ENCODE data around the gene ZNF646. TPM values are rescaled to one million over a fixed set of nuclear protein-coding genes. Genes with fewer than 3 reads are reported as not detected.

The ZNF646 gene
- total and polyA plus RNA-seq, 2 experiments from 2014 or later: 4.8 to 9.1 TPM

GRCh38 chr16:31132303-31132979 is 58.2 kb downstream of the ZNF646 start:
- Histone ChIP-seq H3K27me3 (no peaks in the 10 kb centered on the region), H3K27ac (peak overlapping the region; percentile 98), H3K9me2 (replicated peaks; ENCODE audit: insufficient read depth) (no peaks in the 10 kb centered on the region), H2AFZ (no peak overlapping the region), H4K20me1 (ENCODE audit: insufficient read depth, poor library complexity, severe bottlenecking) (peaks cover 4% of the 10 kb centered on the region), H3K4me1 (ENCODE audit: insufficient read depth) (peaks cover 57% of the 10 kb centered on the region), H3K4me2 (peak overlapping the region; percentile 76), H3K4me3 (no peak overlapping the region), H3K9me3 (ENCODE audit: low read depth) (no peaks in the 10 kb centered on the region), H3K36me3 (replicated peaks; ENCODE audit: insufficient read depth, low read depth) (no peaks in the 10 kb centered on the region), H3K79me2 (peaks cover 28% of the 10 kb centered on the region)
- WGBS (ENCODE audit: low lambda C conversion rate, missing lambda C conversion rate): 92% methylated on average over 20 of the region's 20 CpGs
- peak; percentile 7 for DNase-seq (ENCODE audit: low spot score)
- TF ChIP-seq EZH2 (IDR thresholded peaks at IDR 0.05; ENCODE audit: borderline replicate concordance) (no peak), EZH2phosphoT487 (IDR thresholded peaks at IDR 0.05; ENCODE audit: low read depth, severe bottlenecking, unreplicated experiment) (no peak), CTCF (IDR thresholded peaks at IDR 0.05; ENCODE audit: poor library complexity) (no peak)

- Histone ChIP-seq H3K9me2 (replicated peaks; ENCODE audit: insufficient read depth) (no peaks in the 10 kb centered on the region), H2AFZ (no peak overlapping the region), H3K4me3 (no peak overlapping the region), H3K27ac (peak overlapping the region; percentile 98), H3K79me2 (peaks cover 28% of the 10 kb centered on the region), H4K20me1 (ENCODE audit: insufficient read depth, poor library complexity, severe bottlenecking) (peaks cover 4% of the 10 kb centered on the region), H3K4me1 (ENCODE audit: insufficient read depth) (peaks cover 55% of the 10 kb centered on the region), H3K36me3 (replicated peaks; ENCODE audit: insufficient read depth, low read depth) (no peaks in the 10 kb centered on the region), H3K27me3 (no peaks in the 10 kb centered on the region), H3K4me2 (peak overlapping the region; percentile 76), H3K9me3 (ENCODE audit: low read depth) (no peaks in the 10 kb centered on the region)
- WGBS (ENCODE audit: low lambda C conversion rate, missing lambda C conversion rate): 88% methylated on average over 6 of the region's 6 CpGs
- no peak for DNase-seq (ENCODE audit: low spot score)
- no peak for TF ChIP-seq EZH2phosphoT487 (IDR thresholded peaks at IDR 0.05; ENCODE audit: low read depth, severe bottlenecking, unreplicated experiment)
- TF ChIP-seq EZH2 (IDR thresholded peaks at IDR 0.05; ENCODE audit: borderline replicate concordance): no peak
- no peak for TF ChIP-seq CTCF (IDR thresholded peaks at IDR 0.05; ENCODE audit: poor library complexity)
Measured at GRCh38 chr16:31133046-31133501, 58.9 kb downstream of the ZNF646 start.

Other genes with a start within 250 kb of the ZNF646 start
- 21.4 and 25.7 TPM in 2 replicates for gene BCL7C, start 180.3 kb upstream of the ZNF646 start, total RNA-seq
- 54.1 and 57.3 TPM in 2 replicates for gene BCL7C, start 180.3 kb upstream of the ZNF646 start, polyA plus RNA-seq
- gene CTF1, start 177.8 kb upstream of the ZNF646 start, total RNA-seq: 1.1 and 1.7 TPM in 2 replicates
- gene CTF1, start 177.8 kb upstream of the ZNF646 start, polyA plus RNA-seq: 13.0 and 18.2 TPM in 2 replicates
- gene FBXL19, start 150.8 kb upstream of the ZNF646 start, total RNA-seq: 15.6 and 19.4 TPM in 2 replicates
- gene FBXL19, start 150.8 kb upstream of the ZNF646 start, polyA plus RNA-seq: 2.1 and 3.6 TPM in 2 replicates
- 42.4 and 52.5 TPM in 2 replicates for gene ORAI3, start 125.4 kb upstream of the ZNF646 start, total RNA-seq
- gene ORAI3, start 125.4 kb upstream of the ZNF646 start, polyA plus RNA-seq: 54.0 and 56.9 TPM in 2 replicates
- 1.8 and 2.7 TPM in 2 replicates for gene SETD1A, start 116.7 kb upstream of the ZNF646 start, total RNA-seq
- gene SETD1A, start 116.7 kb upstream of the ZNF646 start, polyA plus RNA-seq: 2.2 and 2.3 TPM in 2 replicates
- gene HSD3B7, start 89.2 kb upstream of the ZNF646 start, total RNA-seq: 17.5 and 18.1 TPM in 2 replicates
- 16.7 and 20.8 TPM in 2 replicates for gene HSD3B7, start 89.2 kb upstream of the ZNF646 start, polyA plus RNA-seq
- gene STX1B, start 63.8 kb upstream of the ZNF646 start, total RNA-seq: 0.87 and 1.6 TPM in 2 replicates
- gene STX1B, start 63.8 kb upstream of the ZNF646 start, polyA plus RNA-seq: 2.0 and 2.7 TPM in 2 replicates
- gene STX4, start 40.9 kb upstream of the ZNF646 start, total RNA-seq: 23.2 and 25.9 TPM in 2 replicates
- 72.4 and 90.4 TPM in 2 replicates for gene STX4, start 40.9 kb upstream of the ZNF646 start, polyA plus RNA-seq
- gene ZNF668, start 182 bp upstream of the ZNF646 start, total RNA-seq: 6.9 and 8.1 TPM in 2 replicates
- 12.4 and 13.0 TPM in 2 replicates for gene ZNF668, start 182 bp upstream of the ZNF646 start, polyA plus RNA-seq
- 1.5 and 2.2 TPM in 2 replicates for gene PRSS53, start 14.5 kb downstream of the ZNF646 start, total RNA-seq
- gene PRSS53, start 14.5 kb downstream of the ZNF646 start, polyA plus RNA-seq: 0.39 and 0.66 TPM in 2 replicates
- 105 and 128 TPM in 2 replicates for gene VKORC1, start 20.4 kb downstream of the ZNF646 start, total RNA-seq
- 195 and 228 TPM in 2 replicates for gene VKORC1, start 20.4 kb downstream of the ZNF646 start, polyA plus RNA-seq
- 27.3 and 30.9 TPM in 2 replicates for gene BCKDK, start 34.0 kb downstream of the ZNF646 start, total RNA-seq
- 62.1 and 75.2 TPM in 2 replicates for gene BCKDK, start 34.0 kb downstream of the ZNF646 start, polyA plus RNA-seq
- 44.2 and 53.4 TPM in 2 replicates for gene KAT8, start 43.2 kb downstream of the ZNF646 start, total RNA-seq
- gene KAT8, start 43.2 kb downstream of the ZNF646 start, polyA plus RNA-seq: 33.9 and 34.8 TPM in 2 replicates
- 155 and 192 TPM in 2 replicates for gene PRSS8, start 61.3 kb downstream of the ZNF646 start, total RNA-seq
- 297 and 320 TPM in 2 replicates for gene PRSS8, start 61.3 kb downstream of the ZNF646 start, polyA plus RNA-seq
- 0.63 and 2.9 TPM in 2 replicates for gene PRSS36, start 75.6 kb downstream of the ZNF646 start, total RNA-seq
- 1.4 and 2.1 TPM in 2 replicates for gene PRSS36, start 75.6 kb downstream of the ZNF646 start, polyA plus RNA-seq
- 39.7 and 47.4 TPM in 2 replicates for gene FUS, start 105.7 kb downstream of the ZNF646 start, total RNA-seq
- 327 and 345 TPM in 2 replicates for gene FUS, start 105.7 kb downstream of the ZNF646 start, polyA plus RNA-seq
- 9.4 and 15.1 TPM in 2 replicates for gene PYCARD, start 128.3 kb downstream of the ZNF646 start, total RNA-seq
- 13.8 and 16.1 TPM in 2 replicates for gene PYCARD, start 128.3 kb downstream of the ZNF646 start, polyA plus RNA-seq
- 0.04 TPM in 1 of 2 replicates, not detected in the other for gene TRIM72, start 139.7 kb downstream of the ZNF646 start, total RNA-seq
- not detected in 2 replicates for gene TRIM72, start 139.7 kb downstream of the ZNF646 start, polyA plus RNA-seq
- gene PYDC1, start 142.7 kb downstream of the ZNF646 start, total RNA-seq: not detected in 2 replicates
- not detected in 2 replicates for gene PYDC1, start 142.7 kb downstream of the ZNF646 start, polyA plus RNA-seq
- 0.32 and 2.5 TPM in 2 replicates for gene ITGAM, start 185.6 kb downstream of the ZNF646 start, total RNA-seq
- gene ITGAM, start 185.6 kb downstream of the ZNF646 start, polyA plus RNA-seq: not detected in 2 replicates